Fibroblast of skin of right biceps (primary cell): ENCODE data around the gene CTNND2.

Experiments
- DNase-seq: peaks from one replicate; pipeline ENCODE4 v3.0.0-alpha.2; 2013

The CTNND2 gene

DNA sequence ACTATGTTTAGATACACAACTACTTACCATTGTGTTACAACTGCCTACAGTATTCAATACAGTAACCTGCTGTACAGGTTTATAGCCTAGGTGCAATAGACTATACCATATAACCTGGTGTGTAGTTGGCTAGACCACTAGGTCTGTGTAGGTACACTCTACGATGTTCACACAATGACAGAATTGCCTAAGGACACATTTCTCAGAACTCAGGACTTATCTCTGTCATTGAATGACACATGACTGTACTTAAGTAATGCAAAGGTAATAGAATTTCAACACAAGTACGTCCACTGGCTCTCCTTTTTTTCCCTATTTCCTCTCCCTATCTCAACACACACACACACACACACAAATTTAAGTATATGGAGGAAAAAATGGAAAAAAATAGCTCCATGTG, 385.6 kb downstream of the CTNND2 start:
- DNase-seq: no peak

DNA sequence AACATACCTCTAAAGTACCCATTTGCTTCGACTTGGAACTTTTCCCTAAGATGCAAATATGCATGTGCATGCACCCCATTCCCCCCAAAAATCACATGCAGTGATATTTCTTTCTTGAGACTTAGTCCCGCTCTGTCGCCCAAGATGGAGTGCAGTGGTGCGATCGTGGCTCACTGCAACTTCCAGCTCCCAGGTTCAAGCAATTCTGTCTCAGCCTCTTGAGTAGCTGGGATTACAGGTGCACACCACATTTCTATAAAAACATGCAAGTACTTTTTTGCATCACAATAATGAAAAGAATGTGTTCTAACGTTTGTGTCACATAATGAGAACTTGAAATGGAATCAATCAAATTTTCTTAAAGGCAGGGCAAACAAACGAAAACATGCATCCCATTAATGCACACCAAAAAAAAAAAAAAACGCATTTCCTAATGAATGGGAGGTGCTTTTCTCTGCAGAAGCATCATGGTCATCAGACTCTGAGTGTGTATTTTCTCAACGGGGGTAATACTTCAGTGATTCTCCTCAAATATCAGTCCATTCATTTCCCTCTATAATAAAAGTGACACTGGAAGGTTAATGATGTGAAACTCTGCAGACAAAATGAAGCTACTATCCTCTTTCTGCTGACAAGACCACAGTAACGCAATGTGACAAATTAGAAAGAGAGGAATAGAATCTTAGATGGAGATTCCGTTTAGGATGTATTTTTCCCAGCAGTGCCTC, 389.4 kb downstream of the CTNND2 start:
- no peak for DNase-seq

DNA sequence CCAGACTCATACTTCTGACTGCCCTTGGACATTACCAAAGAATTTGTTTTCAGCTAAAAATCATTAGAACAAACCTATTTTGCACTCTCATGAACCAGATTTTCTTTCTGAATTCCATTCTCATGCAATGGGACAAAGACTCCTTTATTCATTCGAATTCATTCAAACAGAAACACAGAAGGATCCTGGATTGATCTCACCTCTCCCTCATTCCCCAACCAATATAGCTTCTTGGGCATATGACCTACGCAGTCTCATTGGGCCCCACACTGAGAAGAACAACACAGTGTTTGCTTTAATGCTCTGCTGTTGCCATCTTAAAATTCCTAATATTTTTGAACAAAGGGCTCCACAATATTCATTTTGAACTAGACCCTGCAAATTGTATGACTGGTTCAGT, 392.4 kb downstream of the CTNND2 start:
- DNase-seq: no peak

DNA sequence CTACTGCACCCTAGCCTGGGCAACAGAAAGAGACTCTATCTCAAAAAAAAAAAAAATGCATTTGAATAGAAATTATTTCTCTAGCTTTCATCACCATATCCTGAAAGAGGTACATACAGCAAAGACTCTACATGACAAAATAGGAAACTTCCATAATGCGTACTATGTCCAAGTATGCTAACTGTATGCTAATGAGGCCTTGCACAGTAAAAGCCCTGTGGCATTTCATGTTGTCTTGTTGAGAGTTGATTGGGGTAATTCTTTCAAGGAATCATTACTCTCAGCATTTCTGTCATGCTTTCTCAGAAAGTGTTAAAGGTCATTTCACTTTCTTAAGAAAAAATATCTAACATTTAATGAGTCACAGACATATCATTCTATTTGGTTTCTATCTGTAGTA, 393.4 kb downstream of the CTNND2 start:
- no peak for DNase-seq

DNA sequence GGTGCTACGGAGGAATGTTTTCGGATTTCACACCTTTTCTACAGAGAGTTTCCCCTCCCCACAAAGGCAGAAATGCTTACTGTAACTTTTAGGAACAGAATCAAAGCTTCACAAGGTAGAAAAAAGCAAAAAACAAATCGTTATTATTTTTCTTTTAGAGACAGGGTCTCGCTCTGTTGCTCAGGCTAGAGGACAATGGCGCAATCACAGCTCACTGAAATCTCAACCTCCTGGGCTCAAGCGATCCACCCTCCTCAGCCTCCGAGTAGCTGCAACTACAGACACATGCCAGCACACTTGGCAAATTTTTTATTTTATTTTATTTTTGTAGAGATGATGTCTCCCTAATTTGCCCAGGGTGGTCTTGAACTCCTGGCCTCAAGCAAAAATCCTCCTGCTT, 394.5 kb downstream of the CTNND2 start:
- no peak for DNase-seq

DNA sequence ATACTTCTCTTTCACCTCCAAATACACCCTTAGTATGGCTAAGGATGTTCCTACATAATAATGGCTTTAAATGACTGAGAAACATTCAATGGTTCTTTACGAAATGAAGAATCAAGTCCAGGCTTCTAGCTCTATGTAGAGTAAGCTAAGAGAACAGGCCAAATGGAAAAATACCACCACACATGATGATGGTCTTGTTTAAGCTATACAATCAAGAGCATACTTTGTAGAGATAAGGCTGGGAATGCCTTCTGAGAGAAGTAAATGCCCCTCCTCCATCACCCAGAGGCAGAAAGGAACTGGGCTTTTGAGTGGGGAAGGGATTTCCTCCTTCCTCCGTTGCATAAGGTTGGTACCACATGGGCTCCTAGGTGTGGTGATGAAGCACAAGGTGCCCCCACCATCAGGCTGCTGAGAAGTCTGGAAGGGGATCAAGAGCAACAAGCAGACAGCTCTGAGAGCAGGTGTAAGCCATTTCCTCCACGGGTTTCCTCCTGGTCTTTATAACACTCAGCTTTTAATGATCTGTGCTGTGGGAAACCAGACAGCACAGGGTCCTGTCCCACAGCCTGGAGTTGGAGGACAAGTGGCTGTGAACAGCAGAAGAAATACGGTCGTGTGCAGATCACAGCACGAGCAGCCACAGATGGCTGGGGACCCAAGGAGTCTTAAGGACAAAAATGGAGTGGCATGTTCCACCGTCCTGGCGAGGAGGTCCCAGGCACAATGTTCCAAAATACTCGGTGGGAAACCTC, 396.9 kb downstream of the CTNND2 start:
- no peak for DNase-seq

DNA sequence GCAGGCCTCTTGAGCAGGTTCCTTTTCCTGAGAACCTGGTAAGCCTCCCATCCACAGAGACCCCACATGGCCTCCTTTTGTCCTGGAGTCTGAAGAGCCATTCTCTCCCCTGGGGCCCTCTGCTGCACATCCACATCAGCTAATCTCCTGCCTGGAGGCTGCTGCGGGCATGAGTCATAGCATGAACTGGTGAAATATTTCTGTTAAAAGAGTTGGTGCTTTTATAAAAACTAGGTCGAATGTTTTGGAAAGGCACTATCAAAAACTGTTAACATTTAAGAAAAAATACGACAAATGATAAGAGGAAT, 399.4 kb downstream of the CTNND2 start:
- DNase-seq: peak; percentile 57

DNA sequence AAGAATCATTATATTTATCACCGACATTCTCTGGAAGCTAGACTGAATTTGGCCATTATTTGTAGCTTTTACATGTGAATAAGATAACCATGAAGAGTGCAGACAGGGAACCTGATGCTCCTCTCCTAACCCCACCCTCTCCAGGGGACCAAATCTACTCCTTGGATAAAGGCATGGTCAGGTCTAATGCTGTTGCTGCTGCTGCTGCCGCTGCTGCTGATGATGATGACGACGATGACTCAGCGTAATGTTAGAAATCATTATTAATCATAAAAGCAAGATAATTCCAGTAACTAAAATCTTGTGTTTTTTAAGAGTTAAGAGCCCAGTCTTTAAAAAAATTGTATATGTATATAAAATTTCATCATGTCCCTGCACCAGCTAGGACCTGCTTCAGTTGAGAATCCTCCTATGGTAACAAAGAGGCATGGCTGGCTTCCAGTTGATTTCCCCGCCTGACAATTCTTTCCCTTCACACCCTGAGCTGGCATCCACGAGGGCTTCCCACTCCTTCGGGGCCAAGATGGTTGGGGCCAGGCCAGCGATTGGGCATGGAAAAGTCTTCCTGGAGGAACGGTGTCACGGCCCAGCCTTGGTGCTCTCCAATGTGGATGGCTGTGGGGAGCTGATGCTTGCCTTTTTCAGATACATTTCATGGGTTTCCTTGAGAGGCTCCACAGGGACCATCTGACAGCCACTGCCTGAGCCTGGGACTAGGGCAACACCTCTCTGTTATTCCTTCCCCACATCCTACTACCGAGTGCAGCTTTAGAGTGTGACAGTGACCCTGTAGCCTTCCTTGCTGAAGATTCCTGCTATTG, 400.0 kb downstream of the CTNND2 start:
- peak; percentile 8 for DNase-seq

DNA sequence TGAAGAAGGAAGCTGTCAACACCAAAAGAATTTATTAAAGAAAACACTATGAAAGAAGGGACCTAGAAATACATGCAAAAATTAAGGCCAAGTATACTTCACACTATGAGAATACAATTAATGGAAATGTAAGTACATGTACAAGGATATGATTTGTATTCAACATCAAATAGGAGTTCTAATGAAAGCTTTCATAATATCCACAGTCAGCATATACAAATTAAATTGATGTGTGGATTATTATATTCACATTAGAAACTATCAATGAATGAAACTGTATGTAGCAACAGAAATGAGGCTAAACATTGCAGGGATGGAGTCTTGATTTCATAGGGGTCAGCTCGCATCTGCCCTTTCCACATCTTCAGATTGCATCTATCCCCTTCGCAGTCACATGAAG, 401.5 kb downstream of the CTNND2 start:
- DNase-seq: no peak

DNA sequence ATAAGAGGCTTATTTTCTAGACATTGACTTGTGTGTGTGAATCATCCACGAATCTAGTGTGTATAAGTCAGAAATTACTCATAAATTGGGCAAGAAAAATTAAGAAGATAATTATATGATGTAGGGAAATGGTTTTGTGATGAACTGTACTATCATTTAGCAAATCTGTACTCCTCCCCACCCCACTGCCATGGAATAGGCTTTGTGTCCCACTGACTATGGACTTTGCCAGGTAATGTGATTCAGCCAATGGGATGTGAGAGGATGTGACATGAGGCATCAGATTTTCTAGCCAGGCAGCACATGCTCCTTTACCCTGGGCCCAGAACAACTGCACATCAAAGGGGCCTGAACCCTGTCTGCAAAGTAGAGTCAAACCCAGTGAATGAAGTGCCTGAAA, 406.6 kb downstream of the CTNND2 start:
- DNase-seq: peak; percentile 9

DNA sequence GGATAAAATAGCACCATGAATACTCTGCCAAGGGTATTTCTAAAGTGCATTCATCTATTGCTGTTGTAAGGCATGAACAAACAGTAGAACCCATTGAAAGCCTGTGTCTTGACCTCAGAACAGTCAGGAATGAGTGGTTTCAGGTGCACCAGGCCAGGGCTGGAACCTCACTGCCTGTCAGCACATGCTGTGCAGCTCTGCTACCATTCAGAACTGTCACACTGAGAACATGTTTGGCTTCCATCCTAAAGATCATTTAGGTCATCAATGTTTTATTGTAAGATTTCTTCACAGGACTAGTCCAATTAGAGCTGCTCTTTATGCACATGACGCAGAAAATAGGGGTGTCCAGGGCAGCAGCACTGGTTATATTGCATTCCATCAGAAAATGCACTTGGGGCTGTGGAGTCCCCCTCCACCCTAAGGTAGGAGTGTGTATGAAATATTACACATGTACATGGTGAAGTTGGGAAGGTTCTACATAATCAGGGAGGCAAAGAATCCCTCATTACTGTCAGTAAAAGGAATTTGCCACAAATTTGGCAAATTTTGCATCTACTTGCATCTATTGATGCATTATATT, 408.0 kb downstream of the CTNND2 start:
- DNase-seq: no peak

DNA sequence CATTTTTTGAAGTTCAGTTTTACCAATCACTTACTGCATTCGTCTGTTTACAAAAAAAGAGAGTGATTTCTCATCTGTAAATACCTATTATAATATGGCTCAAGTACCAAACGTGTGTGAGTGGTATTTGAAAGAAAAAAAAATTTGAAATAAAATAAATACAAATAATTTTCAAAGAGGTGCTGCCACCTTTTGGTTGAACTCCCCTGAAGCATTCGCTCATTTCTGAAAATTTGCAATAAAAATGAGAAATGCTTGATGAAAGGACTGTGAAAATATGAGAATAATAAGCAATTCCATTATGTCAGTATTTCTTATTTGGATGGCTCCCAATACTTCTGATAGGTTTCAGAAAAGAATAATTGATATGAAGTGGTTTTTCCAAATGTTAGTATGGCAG, 409.9 kb downstream of the CTNND2 start:
- DNase-seq: no peak

DNA sequence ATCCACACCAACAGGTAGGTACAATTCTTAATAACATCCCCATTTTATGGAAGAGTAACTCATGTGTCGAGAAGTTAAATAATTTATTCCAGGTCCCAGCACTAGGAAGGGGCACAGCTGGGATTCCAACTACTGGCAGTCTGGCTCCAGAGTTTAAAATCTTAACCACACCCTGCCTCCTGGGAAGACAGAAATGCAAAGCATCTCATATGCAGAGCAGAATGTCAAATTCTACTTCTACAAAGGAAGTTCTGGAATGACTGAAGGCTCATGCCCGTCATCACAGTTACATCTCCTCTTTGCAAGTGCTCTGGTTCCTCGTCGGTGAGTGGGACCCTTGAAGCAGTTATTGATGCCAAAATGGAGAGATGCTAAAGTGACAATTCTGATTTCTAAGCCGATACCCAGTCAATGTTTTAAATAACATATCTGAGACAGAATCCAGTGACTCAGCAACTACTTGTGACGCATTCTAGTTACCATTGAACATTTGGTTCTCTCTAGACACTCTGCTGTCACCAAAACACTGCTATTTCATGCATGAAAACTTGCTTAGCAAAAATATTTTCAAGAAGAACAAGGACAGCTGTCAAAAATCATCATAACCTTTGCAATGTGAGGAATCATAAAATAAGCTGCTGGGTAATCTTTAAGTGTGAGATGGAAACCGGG, 412.7 kb downstream of the CTNND2 start:
- no peak for DNase-seq

DNA sequence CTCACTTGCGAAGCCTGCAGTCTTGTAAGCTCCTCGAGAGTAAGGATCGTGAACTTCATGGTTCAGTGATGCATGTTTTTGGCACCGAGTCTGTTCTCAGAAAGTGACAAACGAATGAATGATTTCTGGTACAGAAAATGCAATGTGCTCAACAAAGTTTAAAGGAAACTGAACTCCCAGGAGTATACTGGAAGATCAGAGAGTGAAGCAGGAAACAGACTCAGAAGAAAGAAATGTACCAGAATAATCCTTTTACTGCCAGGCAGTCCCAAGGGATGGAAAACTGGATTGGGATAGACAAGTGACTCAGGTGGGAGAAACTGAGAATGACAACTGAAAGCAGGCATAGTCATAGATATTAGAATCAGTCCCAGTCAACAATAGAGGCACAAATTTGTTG, 420.6 kb downstream of the CTNND2 start:
- peak; percentile 72 for DNase-seq

DNA sequence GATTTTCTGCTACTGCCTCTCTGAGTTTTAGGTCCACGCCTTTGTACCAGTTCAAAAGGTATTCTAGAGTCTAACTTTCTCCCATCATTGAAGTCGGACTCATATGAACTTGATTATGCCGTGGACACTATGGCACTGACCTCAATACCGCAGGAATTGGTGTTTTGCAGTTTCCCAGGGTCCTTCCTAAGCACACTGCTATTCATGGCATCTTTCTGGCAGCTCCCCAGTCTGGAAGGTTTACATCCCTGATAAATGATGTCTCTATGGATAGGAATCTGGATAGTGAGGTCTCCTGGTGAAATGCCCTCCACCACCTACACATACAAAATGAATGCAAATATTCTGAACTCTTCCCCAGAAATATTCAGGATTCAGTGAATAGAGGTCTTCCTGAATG, 422.2 kb downstream of the CTNND2 start:
- DNase-seq: peak; percentile 47

DNA sequence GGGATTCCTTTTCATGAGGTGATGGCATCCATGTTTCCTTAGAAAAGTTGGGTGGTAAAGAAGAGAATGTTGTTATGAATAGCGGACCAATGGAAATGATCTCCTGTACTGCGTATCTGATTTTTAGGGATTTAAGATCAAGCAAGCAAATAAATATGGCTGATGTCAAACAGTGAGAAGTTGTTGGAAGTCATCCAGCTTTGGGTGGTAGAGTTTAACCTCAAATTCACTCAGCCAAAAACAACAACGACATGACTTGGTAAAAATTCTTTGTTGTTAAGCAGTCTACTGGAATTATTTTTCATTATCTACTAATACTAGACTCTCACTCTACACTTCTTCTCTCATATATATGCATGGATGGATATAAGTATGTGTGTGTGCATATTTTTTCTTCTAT, 426.5 kb downstream of the CTNND2 start:
- DNase-seq: peak; percentile 37

DNA sequence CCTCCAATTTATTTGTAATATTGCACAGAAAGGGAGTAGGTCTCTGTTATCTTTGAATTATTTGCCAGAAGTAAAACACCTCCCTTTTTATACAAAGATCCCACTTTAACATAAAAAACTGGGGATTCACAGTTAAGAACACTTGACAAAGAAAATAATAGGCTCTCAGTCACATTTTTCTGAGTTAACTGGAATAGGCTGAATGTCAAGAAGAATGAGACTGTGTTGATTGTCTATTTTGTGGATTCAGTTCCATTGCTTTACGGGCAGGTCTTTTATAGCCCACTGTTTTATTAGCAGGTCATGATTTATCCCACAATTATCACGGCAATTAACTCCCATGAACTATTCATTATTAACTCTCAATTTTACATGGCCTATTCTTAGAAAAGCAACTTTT, 427.4 kb downstream of the CTNND2 start:
- DNase-seq: no peak

DNA sequence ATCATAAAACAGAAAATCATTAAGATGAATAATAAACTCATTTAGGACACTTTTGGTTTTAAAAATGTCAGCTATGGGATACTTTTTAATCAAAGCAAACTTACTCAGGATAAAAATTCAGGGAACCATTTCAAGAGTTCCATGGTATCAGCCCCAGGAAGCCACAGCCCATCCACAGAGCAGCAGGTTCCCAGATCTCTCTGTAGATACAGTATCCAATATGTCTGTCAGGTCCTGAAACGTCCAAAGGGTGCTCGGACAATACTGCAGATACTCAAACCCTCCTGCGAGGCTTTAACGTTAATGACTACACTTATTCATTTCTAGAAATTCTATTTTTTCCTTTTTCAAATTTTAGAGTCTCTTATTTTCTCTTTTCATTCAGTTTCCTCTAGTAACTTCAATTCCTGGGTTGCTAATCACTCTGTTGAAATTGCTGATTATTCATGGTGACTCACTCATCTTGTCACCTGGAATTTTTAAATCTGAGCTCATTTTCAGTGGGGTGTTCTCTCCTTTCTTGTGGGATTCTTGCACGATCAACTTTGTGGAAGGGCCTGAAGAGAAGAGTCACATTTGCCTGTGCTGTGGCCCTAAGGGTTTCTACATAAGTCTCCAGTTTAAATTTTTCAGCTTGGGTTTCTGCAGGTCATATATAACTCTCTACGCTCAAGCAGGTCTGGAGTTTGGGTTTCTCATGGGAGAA, 435.8 kb downstream of the CTNND2 start:
- DNase-seq: peak; percentile 48

DNA sequence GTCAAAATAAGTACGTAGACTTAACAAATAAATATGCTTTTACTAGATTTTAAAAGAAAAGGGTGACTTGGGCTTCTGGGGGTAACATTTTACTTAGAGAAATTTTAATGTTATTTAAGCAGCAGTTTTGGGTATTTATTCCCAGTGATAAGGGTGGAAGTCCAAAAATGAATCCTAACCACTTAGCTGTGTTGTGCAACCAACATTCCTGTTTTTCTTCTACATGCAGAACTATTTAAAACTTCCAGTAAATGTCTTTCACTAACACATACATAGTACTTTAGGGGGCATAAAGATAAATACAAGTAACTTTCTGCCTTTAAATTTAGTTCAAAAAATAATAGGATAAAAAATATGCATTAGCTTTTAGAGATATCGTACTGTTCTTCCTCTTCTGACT, 436.7 kb downstream of the CTNND2 start:
- DNase-seq: peak; percentile 20

DNA sequence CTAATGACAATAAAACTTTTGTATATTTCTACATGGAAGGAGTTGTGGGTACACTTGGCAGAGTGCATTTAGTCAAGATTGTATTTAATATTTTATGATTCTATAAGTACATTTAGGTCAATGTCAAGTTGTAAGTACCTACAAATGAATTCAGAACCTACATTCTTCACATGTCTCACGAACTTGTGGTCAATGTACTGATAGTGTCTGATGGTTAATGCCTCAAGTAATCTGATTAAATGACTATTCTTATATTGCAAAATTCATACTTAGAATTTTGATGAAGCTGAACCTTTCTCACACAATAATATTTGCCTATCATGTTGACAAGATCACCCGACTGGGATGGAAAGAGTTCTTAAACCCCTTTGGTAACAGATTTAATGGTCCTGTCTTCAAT, 444.5 kb downstream of the CTNND2 start:
- no peak for DNase-seq

DNA sequence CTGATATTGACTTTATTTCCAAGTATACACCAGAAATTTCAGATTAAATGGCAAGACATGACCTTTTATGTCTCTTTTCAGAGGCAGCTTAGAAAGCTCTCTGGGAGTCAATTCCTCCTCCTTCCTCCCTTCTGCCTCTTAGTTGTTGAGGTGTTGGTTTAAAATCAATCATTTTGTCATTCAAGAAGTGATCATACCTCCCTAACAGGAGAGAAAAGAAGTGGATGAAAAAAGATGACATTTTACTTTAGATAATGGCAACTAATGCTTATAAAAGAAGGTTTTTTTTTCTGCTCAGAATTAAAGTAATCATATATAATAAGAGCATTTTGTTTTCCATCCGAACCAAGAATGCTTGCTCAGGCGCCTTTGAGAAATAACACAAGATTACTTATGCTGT, 448.7 kb downstream of the CTNND2 start:
- DNase-seq: no peak

DNA sequence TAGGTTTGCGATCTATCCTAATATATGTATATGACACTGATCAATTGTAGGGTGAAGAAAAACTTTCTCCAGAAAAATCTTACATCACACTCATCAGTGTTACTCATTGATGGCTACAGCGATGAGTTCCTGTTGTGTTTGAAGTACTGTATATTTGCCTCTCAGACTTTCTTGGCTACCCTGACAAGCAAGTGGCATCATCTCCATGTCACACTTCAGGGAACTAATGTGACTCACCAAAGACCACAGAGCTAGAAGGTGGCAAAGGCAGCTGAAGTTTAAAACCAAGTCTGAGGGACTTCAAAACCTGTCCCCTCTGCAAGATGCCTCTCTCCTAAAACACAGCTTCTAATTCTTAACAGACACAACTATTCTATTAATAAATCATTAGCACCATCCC, 451.4 kb downstream of the CTNND2 start:
- no peak for DNase-seq
